HepG2 (cell line): ENCODE results near the gene KAZALD1. TPM values are rescaled to one million over a fixed set of nuclear protein-coding genes. Genes with fewer than 3 reads are reported as not detected.

Source experiments
- GABPA ChIP-seq, 2 experiments: IDR thresholded peaks; 2 replicates each; pipeline ENCODE4 v1.6.1; 2011 to 2016; ENCODE audit warnings: low read depth in 2 of 2, low read length in 1 of 2, missing biosample characterization in 1 of 2, missing genetic modification characterization in 1 of 2
- HDAC1 ChIP-seq: sonication (generic); formaldehyde crosslinking; IDR thresholded peaks from 2 replicates; pipeline ENCODE4 v1.5.1; 2020; ENCODE audit warnings: mild to moderate bottlenecking, missing genetic modification reagents
- NCOR1 ChIP-seq: fragments of 200-600 bp; sonication (generic); IDR thresholded peaks from 2 replicates; pipeline ENCODE4 v1.7.0; 2017; ENCODE audit warnings: antibody characterized with exemption, low read length, borderline replicate concordance
- RBFOX2 ChIP-seq: fragments of 200-400 bp; formaldehyde crosslinking; IDR thresholded peaks from 2 replicates; pipeline ENCODE4 v1.6.1; 2017; ENCODE audit warnings: low read depth, mild to moderate bottlenecking, low read length
- ZNF263 ChIP-seq: sonication (generic); formaldehyde crosslinking; IDR thresholded peaks from 2 replicates; pipeline ENCODE4 v1.4.0; 2020; ENCODE audit warnings: missing genetic modification reagents
- ZNF607 ChIP-seq: sonication (generic); formaldehyde crosslinking; IDR thresholded peaks from 2 replicates; pipeline ENCODE4 v1.5.1; 2020; ENCODE audit warnings: missing genetic modification reagents, mild to moderate bottlenecking, borderline replicate concordance
- polyA plus RNA-seq, 8 experiments: library from polyadenylated mRNA; depleted of rRNA in 3 of 8; stranded (reverse) in 7 of 8; unstranded in 1 of 8; fragments of >200 nt; fragmentation: Illumina TruSeq in 4 of 8; extraction: Trizol in 4 of 8; gene quantifications; 2 replicates each; pipeline versions ENCODE4 v1.2.1 to v1.2.3, GENCODE V29; 2011 to 2016; ENCODE audit warnings: low read depth in 4 of 8, missing spikeins in 1 of 8, mixed read lengths in 1 of 8; ENCODE audit not compliant: insufficient read depth in 1 of 8
- total RNA-seq, 5 experiments: library from RNA; depleted of rRNA; stranded (reverse); fragments of >200 nt; fragmentation: Illumina TruSeq; extraction: Trizol; gene quantifications; 2 replicates each; pipeline ENCODE4 v1.2.3, GENCODE V29; 2016; ENCODE audit warnings: low read depth in 1 of 5
- TF ChIP-seq, protein P1 (sequence below): sonication (generic); formaldehyde crosslinking; IDR thresholded peaks from 2 replicates; pipeline ENCODE4 v1.4.0; 2020; ENCODE audit warnings: missing genetic modification reagents
- TF ChIP-seq, protein P2 (sequence below): sonication (generic); formaldehyde crosslinking; conservative IDR thresholded peaks from 2 replicates; pipeline ENCODE4 v1.8.0; 2022; ENCODE audit warnings: mild to moderate bottlenecking, moderate library complexity, missing genetic modification reagents
- TF ChIP-seq, protein P3 (sequence below): IDR thresholded peaks from 2 replicates; pipeline ENCODE4 v1.6.1; 2016; ENCODE audit warnings: low read depth, missing genetic modification reagents, missing compliant biosample characterization
- TF ChIP-seq, protein P4 (sequence below): conservative IDR thresholded peaks from 2 replicates; pipeline ENCODE4 v1.6.1; 2018; ENCODE audit warnings: missing genetic modification reagents
- TF ChIP-seq, protein P5 (sequence below): sonication (generic); formaldehyde crosslinking; IDR thresholded peaks from 2 replicates; pipeline ENCODE4 v1.5.0; 2020; ENCODE audit warnings: missing genetic modification reagents
- TF ChIP-seq, protein P6 (sequence below): sonication (generic); formaldehyde crosslinking; IDR thresholded peaks from 2 replicates; pipeline ENCODE4 v1.8.0; 2022; ENCODE audit warnings: mild to moderate bottlenecking, missing genetic modification reagents

Gene KAZALD1
- total and polyA plus RNA-seq, 2 of the 13 experiments (the other 11 are each of a cell fraction or from before 2014, with no cell fraction given): 16.7 to 27.7 TPM

DNA sequence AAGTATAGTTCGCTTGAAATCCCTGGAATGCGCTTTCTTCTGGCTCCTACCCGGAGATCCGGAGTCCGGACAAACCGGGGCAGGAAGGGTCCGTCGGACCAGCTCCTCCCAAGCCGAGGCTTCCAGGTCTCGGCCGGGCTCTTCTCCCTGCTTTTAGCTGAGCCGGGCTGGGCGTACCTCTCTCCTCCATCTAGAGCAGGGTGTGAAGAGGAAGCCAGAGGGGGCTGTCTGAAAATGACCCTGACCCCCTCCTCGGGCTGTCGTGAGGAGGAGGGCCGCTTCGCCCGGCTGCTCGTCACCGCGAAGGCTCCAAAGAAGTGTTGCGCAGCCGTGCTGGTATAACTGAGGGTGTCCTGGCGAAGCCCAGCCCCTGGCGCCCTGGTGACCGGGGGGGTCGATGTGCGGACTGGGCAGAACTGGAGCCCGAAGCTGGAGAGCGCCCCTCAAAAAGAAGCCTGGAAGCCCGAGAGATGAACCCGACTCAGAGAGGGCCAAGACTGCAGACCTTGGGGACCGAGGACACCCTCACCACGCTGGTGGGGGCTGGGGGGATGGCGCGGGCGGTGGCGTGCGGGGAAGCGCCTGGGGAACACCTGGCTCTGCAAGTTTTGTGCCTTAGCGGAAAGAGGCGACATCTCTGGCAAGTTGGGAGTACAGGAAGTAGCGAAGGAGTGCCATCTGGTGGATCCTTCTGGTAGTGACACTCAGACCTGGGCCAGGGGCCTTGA, 5.7 kb downstream of the KAZALD1 start (continued):
- TF ChIP-seq, protein P1, sequence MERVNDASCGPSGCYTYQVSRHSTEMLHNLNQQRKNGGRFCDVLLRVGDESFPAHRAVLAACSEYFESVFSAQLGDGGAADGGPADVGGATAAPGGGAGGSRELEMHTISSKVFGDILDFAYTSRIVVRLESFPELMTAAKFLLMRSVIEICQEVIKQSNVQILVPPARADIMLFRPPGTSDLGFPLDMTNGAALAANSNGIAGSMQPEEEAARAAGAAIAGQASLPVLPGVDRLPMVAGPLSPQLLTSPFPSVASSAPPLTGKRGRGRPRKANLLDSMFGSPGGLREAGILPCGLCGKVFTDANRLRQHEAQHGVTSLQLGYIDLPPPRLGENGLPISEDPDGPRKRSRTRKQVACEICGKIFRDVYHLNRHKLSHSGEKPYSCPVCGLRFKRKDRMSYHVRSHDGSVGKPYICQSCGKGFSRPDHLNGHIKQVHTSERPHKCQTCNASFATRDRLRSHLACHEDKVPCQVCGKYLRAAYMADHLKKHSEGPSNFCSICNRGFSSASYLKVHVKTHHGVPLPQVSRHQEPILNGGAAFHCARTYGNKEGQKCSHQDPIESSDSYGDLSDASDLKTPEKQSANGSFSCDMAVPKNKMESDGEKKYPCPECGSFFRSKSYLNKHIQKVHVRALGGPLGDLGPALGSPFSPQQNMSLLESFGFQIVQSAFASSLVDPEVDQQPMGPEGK (CRISPR knock-in tag): peak; percentile 75; the same call in 1 of the 2 replicates
- TF ChIP-seq ZNF263 (CRISPR knock-in tag) (0 out of 2 replicates have a peak, but pooled peaks have one; percentile 35), NCOR1 (no peak), HDAC1 (CRISPR knock-in tag) (peak; percentile 60), ZNF607 (CRISPR knock-in tag) (no peak), RBFOX2 (peak; percentile 44; the same call in 1 of the 2 replicates), GABPA (IDR thresholded peaks at IDR 0.05; ENCODE audit: low read depth, low read length) (no peak), GABPA (CRISPR knock-in tag; IDR thresholded peaks at IDR 0.05; ENCODE audit: low read depth) (peak; percentile 81)
- TF ChIP-seq, protein P2, sequence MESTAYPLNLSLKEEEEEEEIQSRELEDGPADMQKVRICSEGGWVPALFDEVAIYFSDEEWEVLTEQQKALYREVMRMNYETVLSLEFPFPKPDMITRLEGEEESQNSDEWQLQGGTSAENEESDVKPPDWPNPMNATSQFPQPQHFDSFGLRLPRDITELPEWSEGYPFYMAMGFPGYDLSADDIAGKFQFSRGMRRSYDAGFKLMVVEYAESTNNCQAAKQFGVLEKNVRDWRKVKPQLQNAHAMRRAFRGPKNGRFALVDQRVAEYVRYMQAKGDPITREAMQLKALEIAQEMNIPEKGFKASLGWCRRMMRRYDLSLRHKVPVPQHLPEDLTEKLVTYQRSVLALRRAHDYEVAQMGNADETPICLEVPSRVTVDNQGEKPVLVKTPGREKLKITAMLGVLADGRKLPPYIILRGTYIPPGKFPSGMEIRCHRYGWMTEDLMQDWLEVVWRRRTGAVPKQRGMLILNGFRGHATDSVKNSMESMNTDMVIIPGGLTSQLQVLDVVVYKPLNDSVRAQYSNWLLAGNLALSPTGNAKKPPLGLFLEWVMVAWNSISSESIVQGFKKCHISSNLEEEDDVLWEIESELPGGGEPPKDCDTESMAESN (CRISPR knock-in tag): peak; percentile 54; the same call in 1 of the 2 replicates
- TF ChIP-seq, protein P3, sequence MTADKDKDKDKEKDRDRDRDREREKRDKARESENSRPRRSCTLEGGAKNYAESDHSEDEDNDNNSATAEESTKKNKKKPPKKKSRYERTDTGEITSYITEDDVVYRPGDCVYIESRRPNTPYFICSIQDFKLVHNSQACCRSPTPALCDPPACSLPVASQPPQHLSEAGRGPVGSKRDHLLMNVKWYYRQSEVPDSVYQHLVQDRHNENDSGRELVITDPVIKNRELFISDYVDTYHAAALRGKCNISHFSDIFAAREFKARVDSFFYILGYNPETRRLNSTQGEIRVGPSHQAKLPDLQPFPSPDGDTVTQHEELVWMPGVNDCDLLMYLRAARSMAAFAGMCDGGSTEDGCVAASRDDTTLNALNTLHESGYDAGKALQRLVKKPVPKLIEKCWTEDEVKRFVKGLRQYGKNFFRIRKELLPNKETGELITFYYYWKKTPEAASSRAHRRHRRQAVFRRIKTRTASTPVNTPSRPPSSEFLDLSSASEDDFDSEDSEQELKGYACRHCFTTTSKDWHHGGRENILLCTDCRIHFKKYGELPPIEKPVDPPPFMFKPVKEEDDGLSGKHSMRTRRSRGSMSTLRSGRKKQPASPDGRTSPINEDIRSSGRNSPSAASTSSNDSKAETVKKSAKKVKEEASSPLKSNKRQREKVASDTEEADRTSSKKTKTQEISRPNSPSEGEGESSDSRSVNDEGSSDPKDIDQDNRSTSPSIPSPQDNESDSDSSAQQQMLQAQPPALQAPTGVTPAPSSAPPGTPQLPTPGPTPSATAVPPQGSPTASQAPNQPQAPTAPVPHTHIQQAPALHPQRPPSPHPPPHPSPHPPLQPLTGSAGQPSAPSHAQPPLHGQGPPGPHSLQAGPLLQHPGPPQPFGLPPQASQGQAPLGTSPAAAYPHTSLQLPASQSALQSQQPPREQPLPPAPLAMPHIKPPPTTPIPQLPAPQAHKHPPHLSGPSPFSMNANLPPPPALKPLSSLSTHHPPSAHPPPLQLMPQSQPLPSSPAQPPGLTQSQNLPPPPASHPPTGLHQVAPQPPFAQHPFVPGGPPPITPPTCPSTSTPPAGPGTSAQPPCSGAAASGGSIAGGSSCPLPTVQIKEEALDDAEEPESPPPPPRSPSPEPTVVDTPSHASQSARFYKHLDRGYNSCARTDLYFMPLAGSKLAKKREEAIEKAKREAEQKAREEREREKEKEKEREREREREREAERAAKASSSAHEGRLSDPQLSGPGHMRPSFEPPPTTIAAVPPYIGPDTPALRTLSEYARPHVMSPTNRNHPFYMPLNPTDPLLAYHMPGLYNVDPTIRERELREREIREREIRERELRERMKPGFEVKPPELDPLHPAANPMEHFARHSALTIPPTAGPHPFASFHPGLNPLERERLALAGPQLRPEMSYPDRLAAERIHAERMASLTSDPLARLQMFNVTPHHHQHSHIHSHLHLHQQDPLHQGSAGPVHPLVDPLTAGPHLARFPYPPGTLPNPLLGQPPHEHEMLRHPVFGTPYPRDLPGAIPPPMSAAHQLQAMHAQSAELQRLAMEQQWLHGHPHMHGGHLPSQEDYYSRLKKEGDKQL (CRISPR knock-in tag): no peak
- TF ChIP-seq, protein P4, sequence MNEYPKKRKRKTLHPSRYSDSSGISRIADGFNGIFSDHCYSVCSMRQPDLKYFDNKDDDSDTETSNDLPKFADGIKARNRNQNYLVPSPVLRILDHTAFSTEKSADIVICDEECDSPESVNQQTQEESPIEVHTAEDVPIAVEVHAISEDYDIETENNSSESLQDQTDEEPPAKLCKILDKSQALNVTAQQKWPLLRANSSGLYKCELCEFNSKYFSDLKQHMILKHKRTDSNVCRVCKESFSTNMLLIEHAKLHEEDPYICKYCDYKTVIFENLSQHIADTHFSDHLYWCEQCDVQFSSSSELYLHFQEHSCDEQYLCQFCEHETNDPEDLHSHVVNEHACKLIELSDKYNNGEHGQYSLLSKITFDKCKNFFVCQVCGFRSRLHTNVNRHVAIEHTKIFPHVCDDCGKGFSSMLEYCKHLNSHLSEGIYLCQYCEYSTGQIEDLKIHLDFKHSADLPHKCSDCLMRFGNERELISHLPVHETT (CRISPR knock-in tag): no peak
- TF ChIP-seq, protein P5, sequence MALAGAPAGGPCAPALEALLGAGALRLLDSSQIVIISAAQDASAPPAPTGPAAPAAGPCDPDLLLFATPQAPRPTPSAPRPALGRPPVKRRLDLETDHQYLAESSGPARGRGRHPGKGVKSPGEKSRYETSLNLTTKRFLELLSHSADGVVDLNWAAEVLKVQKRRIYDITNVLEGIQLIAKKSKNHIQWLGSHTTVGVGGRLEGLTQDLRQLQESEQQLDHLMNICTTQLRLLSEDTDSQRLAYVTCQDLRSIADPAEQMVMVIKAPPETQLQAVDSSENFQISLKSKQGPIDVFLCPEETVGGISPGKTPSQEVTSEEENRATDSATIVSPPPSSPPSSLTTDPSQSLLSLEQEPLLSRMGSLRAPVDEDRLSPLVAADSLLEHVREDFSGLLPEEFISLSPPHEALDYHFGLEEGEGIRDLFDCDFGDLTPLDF (CRISPR knock-in tag): 0 out of 2 replicates have a peak, but pooled peaks have one; percentile 41
- TF ChIP-seq, protein P6, sequence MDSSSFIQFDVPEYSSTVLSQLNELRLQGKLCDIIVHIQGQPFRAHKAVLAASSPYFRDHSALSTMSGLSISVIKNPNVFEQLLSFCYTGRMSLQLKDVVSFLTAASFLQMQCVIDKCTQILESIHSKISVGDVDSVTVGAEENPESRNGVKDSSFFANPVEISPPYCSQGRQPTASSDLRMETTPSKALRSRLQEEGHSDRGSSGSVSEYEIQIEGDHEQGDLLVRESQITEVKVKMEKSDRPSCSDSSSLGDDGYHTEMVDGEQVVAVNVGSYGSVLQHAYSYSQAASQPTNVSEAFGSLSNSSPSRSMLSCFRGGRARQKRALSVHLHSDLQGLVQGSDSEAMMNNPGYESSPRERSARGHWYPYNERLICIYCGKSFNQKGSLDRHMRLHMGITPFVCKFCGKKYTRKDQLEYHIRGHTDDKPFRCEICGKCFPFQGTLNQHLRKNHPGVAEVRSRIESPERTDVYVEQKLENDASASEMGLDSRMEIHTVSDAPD (CRISPR knock-in tag): peak; percentile 76
